Panc1 (cell line): ENCODE data around the gene GFRA1. TPM values are rescaled to one million over a fixed set of nuclear protein-coding genes. Genes with fewer than 3 reads are reported as not detected.

Experiments used
- ATAC-seq: fragments of 200-7000 bp; cut with Tn5 transposase; 2 replicates; pipeline ENCODE4 v1.9.1; 2020; ENCODE audit warnings: mild to moderate bottlenecking, moderate library complexity
- BruUV-seq: library from RNA; stranded (reverse); fragments of 400-500 nt; replicated peaks from 2 replicates; lab custom pipeline; 2021; lab: Mats Ljungman, UMichigan
- CTCF ChIA-PET: fragments of 300-600 bp; sonication (Branson Sonifier 250); formaldehyde crosslinking; loops from one replicate; lab custom pipeline; 2022; ENCODE audit warnings: antibody characterized with exemption; lab: Charles Lee
- POLR2A ChIA-PET: fragments of 300-600 bp; sonication (Branson Sonifier 250); formaldehyde crosslinking; loops from one replicate; lab custom pipeline; 2022; ENCODE audit warnings: antibody characterized with exemption; lab: Charles Lee
- DNase-seq: peaks from one replicate; pipeline ENCODE4 v3.0.0-alpha.2; 2010; ENCODE audit warnings: low read depth, low spot score
- H3K27ac ChIP-seq: 2 replicates; pipeline ENCODE4 v1.5.1; 2011; ENCODE audit warnings: mild to moderate bottlenecking, low read length, inconsistent platforms
- H3K27me3 ChIP-seq: fragments of 200-500 bp; sonication (Bioruptor generic); 2 replicates; pipeline ENCODE4 v1.6.0; 2014; ENCODE audit warnings: low read length, inconsistent platforms; ENCODE audit not compliant: control insufficient read depth, insufficient read depth
- H3K36me3 ChIP-seq: fragments of 200-500 bp; sonication (Bioruptor generic); 2 replicates; pipeline ENCODE4 v1.5.1; 2014; ENCODE audit warnings: inconsistent platforms, mild to moderate bottlenecking, low read length, moderate library complexity; ENCODE audit not compliant: control insufficient read depth, insufficient read depth
- H3K4me1 ChIP-seq: 2 replicates; pipeline ENCODE4 v1.5.1; 2011; ENCODE audit warnings: inconsistent platforms, mild to moderate bottlenecking, low read length, moderate library complexity; ENCODE audit not compliant: control insufficient read depth, insufficient read depth
- H3K4me3 ChIP-seq, 2 experiments: 2 replicates each; pipeline ENCODE4 v1.5.1; 2011 to 2012; ENCODE audit warnings: low read depth in 2 of 2, low read length in 2 of 2, mild to moderate bottlenecking in 2 of 2, inconsistent platforms in 1 of 2, moderate library complexity in 1 of 2
- H3K9me3 ChIP-seq: fragments of 200-500 bp; sonication (Bioruptor generic); 2 replicates; pipeline ENCODE4 v1.5.1; 2014; ENCODE audit warnings: low read depth, mild to moderate bottlenecking, inconsistent platforms, low read length, moderate library complexity; ENCODE audit not compliant: control insufficient read depth, insufficient read depth
- POLR2AphosphoS5 ChIP-seq: IDR thresholded peaks from 2 replicates; pipeline ENCODE4 v1.6.1; 2012; ENCODE audit warnings: mild to moderate bottlenecking, low read depth, low read length, moderate library complexity
- SIN3A ChIP-seq: IDR thresholded peaks from 2 replicates; pipeline ENCODE4 v1.6.1; 2012; ENCODE audit warnings: low read depth, mild to moderate bottlenecking, low read length, moderate library complexity, borderline replicate concordance; ENCODE audit not compliant: insufficient read depth
- TCF7L2 ChIP-seq: IDR thresholded peaks from 2 replicates; pipeline ENCODE4 v1.6.1; 2011; ENCODE audit warnings: mild to moderate bottlenecking, low read depth, low read length, inconsistent platforms
- in situ Hi-C: cut with HindIII; loops from 2 replicates; pipeline ENCODE4 v1.10.0; 2016; ENCODE audit warnings: low sequenced_read_pairs, low pct_unique_long_range_greater_than_20kb
- intact Hi-C: fragments of 100-400 bp; cut with micrococcal nuclease; formaldehyde crosslinking; loops from one replicate; pipeline ENCODE4 v1.10.0; 2022; ENCODE audit not compliant: unreplicated experiment
- total RNA-seq: library from RNA; stranded (reverse); gene quantifications from one replicate; pipeline ENCODE4 v1.2.1, GENCODE V29; 2021; ENCODE audit not compliant: unreplicated experiment
- TF ChIP-seq, protein P1 (sequence below): fragments of 450-650 bp; IDR thresholded peaks from 2 replicates; pipeline ENCODE4 v1.5.1; 2017; ENCODE audit warnings: mild to moderate bottlenecking
- TF ChIP-seq, protein P2 (sequence below), 2 experiments: IDR thresholded peaks; 2 replicates each; pipeline ENCODE4 v1.6.1; 2011 to 2012; ENCODE audit warnings: low read depth in 2 of 2, control low read depth in 1 of 2, low read length in 1 of 2, mild to moderate bottlenecking in 1 of 2, moderate library complexity in 1 of 2; ENCODE audit not compliant: insufficient read depth in 1 of 2

GFRA1 gene
- total RNA-seq, 1 experiment from 2014 or later = 0.10 TPM

GRCh38 chr10:116157485-116157884 lies 115.5 kb downstream of the GFRA1 start:
- DNase-seq (no peak), ATAC-seq (no peak)
- no peaks in the 10 kb centered on the region for H3K36me3 ChIP-seq
- no TSS peak for BruUV-seq
- in situ Hi-C loops = no loop called here
- intact Hi-C loops = no loop called here
- no peaks in the 10 kb centered on the region for H3K9me3 ChIP-seq
- no peaks in the 10 kb centered on the region for H3K4me1 ChIP-seq
- CTCF ChIA-PET = no interaction called here
- TF ChIP-seq POLR2AphosphoS5 (no peak), SIN3A (no peak), TCF7L2 (no peak)
- TF ChIP-seq, protein P1, sequence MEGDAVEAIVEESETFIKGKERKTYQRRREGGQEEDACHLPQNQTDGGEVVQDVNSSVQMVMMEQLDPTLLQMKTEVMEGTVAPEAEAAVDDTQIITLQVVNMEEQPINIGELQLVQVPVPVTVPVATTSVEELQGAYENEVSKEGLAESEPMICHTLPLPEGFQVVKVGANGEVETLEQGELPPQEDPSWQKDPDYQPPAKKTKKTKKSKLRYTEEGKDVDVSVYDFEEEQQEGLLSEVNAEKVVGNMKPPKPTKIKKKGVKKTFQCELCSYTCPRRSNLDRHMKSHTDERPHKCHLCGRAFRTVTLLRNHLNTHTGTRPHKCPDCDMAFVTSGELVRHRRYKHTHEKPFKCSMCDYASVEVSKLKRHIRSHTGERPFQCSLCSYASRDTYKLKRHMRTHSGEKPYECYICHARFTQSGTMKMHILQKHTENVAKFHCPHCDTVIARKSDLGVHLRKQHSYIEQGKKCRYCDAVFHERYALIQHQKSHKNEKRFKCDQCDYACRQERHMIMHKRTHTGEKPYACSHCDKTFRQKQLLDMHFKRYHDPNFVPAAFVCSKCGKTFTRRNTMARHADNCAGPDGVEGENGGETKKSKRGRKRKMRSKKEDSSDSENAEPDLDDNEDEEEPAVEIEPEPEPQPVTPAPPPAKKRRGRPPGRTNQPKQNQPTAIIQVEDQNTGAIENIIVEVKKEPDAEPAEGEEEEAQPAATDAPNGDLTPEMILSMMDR = no peak
- TF ChIP-seq, protein P2, sequence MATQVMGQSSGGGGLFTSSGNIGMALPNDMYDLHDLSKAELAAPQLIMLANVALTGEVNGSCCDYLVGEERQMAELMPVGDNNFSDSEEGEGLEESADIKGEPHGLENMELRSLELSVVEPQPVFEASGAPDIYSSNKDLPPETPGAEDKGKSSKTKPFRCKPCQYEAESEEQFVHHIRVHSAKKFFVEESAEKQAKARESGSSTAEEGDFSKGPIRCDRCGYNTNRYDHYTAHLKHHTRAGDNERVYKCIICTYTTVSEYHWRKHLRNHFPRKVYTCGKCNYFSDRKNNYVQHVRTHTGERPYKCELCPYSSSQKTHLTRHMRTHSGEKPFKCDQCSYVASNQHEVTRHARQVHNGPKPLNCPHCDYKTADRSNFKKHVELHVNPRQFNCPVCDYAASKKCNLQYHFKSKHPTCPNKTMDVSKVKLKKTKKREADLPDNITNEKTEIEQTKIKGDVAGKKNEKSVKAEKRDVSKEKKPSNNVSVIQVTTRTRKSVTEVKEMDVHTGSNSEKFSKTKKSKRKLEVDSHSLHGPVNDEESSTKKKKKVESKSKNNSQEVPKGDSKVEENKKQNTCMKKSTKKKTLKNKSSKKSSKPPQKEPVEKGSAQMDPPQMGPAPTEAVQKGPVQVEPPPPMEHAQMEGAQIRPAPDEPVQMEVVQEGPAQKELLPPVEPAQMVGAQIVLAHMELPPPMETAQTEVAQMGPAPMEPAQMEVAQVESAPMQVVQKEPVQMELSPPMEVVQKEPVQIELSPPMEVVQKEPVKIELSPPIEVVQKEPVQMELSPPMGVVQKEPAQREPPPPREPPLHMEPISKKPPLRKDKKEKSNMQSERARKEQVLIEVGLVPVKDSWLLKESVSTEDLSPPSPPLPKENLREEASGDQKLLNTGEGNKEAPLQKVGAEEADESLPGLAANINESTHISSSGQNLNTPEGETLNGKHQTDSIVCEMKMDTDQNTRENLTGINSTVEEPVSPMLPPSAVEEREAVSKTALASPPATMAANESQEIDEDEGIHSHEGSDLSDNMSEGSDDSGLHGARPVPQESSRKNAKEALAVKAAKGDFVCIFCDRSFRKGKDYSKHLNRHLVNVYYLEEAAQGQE (IDR thresholded peaks at IDR 0.05; ENCODE audit: insufficient read depth in 1 of 2, low read depth in 2 of 2, low read length in 1 of 2) = no peak
- no peak overlapping the region for H3K4me3 ChIP-seq
- no peak overlapping the region for H3K27ac ChIP-seq
- H3K27me3 ChIP-seq = no peaks in the 10 kb centered on the region
- POLR2A ChIA-PET = no interaction called here

- POLR2A ChIA-PET = no interaction called here
- Histone ChIP-seq H3K4me1 (no peaks in the 10 kb centered on the region), H3K36me3 (no peaks in the 10 kb centered on the region), H3K27ac (no peak overlapping the region), H3K9me3 (no peaks in the 10 kb centered on the region), H3K27me3 (no peaks in the 10 kb centered on the region), H3K4me3 (no peak overlapping the region)
- no TSS peak for BruUV-seq
- in situ Hi-C loops (no loop called here), intact Hi-C loops (no loop called here)
- CTCF ChIA-PET = no interaction called here
- ATAC-seq (no peak), DNase-seq (no peak)
- no peak for TF ChIP-seq POLR2AphosphoS5
- TF ChIP-seq SIN3A = no peak
- TF ChIP-seq TCF7L2 = no peak
- TF ChIP-seq, protein P1 = no peak
- TF ChIP-seq, protein P2 (IDR thresholded peaks at IDR 0.05; ENCODE audit: insufficient read depth in 1 of 2, low read depth in 2 of 2, low read length in 1 of 2) = no peak
These were observed 116.2 kb downstream of the GFRA1 start for GRCh38 chr10:116156819-116157218.
